GM18511 (cell line): ENCODE measurements around the gene KCNK13.
"Not testable (repeated sequence)": the region's sequence is repeated elsewhere in the genome, so short reads cannot be mapped to it uniquely, and the experiment has no call there.

ENCODE experiments used
- ATAC-seq: cut with Tn5 transposase; IDR thresholded peaks from one replicate; pipeline ENCODE4 v1.9.1; 2021; ENCODE audit warnings: mild to moderate bottlenecking, moderate library complexity; ENCODE audit not compliant: unreplicated experiment

KCNK13 gene

DNA sequence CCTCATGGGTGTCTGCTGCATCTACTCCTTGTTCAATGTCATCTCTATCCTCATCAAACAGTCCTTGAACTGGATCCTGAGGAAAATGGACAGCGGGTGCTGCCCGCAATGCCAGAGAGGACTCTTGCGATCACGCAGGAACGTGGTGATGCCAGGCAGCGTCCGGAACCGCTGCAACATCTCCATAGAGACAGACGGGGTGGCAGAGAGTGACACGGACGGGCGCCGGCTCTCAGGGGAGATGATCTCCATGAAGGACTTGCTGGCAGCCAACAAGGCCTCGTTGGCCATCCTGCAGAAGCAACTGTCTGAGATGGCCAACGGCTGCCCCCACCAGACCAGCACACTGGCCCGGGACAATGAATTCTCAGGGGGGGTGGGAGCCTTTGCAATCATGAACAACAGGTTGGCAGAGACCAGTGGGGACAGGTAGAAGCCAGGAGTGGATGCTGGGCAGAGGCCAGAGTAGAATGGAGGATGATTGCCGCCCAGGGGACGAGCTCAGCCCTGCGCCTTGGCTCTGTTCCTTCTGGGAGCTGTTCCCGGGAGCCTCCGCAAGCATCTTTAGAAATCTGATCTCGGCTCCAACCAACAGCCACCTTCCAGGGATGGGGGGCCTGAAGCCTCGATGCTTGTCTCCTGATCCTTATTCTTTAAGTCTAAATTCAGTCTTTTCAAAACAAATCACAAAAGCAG, 122.9 kb downstream of the KCNK13 start:
- ATAC-seq = no peak

- ATAC-seq = no peak
These were observed 126.8 kb downstream of the KCNK13 start for GRCh38 chr14:90188588-90188987.

DNA sequence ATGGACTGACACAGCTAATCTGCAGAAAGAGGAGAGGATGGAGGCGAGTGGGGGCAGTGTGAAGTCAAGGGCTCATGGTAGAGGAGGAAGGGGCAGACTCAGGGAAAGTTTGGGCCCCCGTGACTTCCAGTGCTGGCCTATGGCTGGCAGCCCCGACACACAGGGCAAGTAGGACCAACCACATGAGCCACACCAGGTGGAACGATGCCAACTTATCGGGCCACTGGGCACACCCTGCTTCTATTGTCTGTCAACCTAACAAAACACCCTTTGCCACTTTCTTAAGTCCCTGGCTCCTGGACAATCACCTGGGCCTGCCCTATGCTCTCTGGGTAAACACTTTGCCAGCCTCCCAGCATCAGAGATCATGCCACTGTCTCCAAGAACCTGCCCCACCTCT, 129.4 kb downstream of the KCNK13 start:
- no peak for ATAC-seq

GRCh38 chr14:90191585-90191984, 129.8 kb downstream of the KCNK13 start:
- ATAC-seq = no peak

DNA sequence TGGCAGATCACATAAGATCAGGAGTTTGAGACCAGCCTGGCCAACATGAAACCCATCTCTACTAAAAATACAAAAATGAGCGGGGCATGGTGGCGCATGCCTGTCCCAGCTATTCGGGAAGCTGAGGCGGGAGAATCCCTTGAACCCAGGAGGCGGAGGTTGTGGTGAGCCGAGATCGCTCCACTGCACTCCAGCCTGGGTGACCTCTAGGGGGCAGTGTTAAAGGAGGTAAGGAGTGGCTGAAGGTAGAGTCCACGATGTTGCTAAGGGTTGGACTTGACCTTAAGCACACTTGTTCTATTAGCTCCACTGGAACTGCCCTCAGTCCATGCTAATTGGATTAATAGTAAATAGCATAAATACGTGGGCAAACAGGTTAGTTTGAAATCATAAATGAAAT, 132.1 kb downstream of the KCNK13 start:
- ATAC-seq = no peak

DNA sequence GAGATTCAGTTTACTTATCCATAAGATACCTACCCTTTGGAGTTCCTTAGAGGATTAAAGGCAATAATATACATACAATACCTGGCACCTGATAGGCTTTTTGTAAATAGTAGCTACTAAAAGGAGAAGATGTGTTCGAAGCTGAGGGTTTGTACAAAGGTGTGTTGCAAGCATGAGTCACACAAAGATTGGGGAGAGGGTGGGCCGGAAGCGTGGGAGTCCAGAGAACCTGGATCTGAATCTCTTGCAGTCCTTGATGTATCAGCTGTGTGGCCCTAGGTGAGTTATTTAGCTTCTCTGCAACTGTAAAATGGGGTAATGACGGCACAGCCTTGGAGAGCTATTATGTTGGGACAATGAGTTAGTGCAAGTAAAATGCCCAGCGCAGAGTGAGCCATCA, 132.9 kb downstream of the KCNK13 start:
- no peak for ATAC-seq

- no peak for ATAC-seq
These were observed 136.8 kb downstream of the KCNK13 start for GRCh38 chr14:90198541-90199060.

GRCh38 chr14:90200546-90200945, 138.8 kb downstream of the KCNK13 start:
- not testable (repeated sequence) for ATAC-seq

DNA sequence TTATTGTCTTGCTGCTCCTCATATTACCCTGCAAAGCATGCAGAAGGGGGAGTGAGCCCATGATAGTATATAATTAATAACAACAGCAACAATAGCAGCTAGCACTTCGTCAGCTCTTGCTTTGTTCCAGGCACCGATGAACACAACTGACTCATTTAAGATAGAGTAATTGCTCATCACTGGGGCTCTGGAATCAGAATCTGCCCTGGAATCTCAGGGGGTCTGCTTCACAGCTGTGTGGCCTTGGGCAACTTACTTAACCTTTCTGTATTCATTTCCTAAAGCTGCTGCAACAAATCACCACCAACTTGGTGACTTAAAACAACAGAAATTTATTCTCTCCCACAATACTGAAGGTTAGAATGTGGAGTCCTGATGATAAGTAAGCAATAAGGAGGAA, 139.6 kb downstream of the KCNK13 start:
- no peak for ATAC-seq

- no peak for ATAC-seq
These were observed 142.7 kb downstream of the KCNK13 start for GRCh38 chr14:90204516-90204915.

- ATAC-seq = no peak
These were observed 151.4 kb downstream of the KCNK13 start for GRCh38 chr14:90213099-90213748.

GRCh38 chr14:90228478-90228877, 166.7 kb downstream of the KCNK13 start:
- no peak for ATAC-seq

GRCh38 chr14:90229942-90230341, 168.1 kb downstream of the KCNK13 start:
- not testable (repeated sequence) for ATAC-seq
